IPS-20b (cell line): ENCODE data around the gene IGF2BP3.
A peak's percentile ranks its signal among the peaks of the same experiment; 100 is the strongest.
"Not testable (repeated sequence)": the region's sequence is repeated elsewhere in the genome, so short reads cannot be mapped to it uniquely, and the experiment has no call there.

Experiments
- H3K27ac ChIP-seq: one replicate; pipeline ENCODE4 v1.5.1; 2013; ENCODE audit warnings: low read length
- H3K27me3 ChIP-seq: 2 replicates; pipeline ENCODE4 v1.6.1; 2013; ENCODE audit warnings: mild to moderate bottlenecking, low read length, inconsistent platforms; ENCODE audit not compliant: insufficient read depth
- H3K36me3 ChIP-seq: 2 replicates; pipeline ENCODE4 v1.6.1; 2013; ENCODE audit warnings: low read depth, mild to moderate bottlenecking, inconsistent platforms, low read length, moderate library complexity; ENCODE audit not compliant: insufficient read depth
- H3K4me1 ChIP-seq: 2 replicates; pipeline ENCODE4 v1.6.1; 2013; ENCODE audit warnings: mild to moderate bottlenecking, control low read depth, inconsistent platforms, low read length, moderate library complexity; ENCODE audit not compliant: insufficient read depth
- H3K4me3 ChIP-seq: 2 replicates; pipeline ENCODE4 v1.5.1; 2013; ENCODE audit warnings: mild to moderate bottlenecking, low read length, inconsistent platforms
- H3K9ac ChIP-seq: 2 replicates; pipeline ENCODE4 v1.6.1; 2013; ENCODE audit warnings: low read depth, mild to moderate bottlenecking, inconsistent platforms, low read length, moderate library complexity
- H3K9me3 ChIP-seq: 2 replicates; pipeline ENCODE4 v1.6.1; 2013; ENCODE audit warnings: mild to moderate bottlenecking, low read depth, low read length, inconsistent platforms; ENCODE audit not compliant: insufficient read depth

The IGF2BP3 gene

DNA sequence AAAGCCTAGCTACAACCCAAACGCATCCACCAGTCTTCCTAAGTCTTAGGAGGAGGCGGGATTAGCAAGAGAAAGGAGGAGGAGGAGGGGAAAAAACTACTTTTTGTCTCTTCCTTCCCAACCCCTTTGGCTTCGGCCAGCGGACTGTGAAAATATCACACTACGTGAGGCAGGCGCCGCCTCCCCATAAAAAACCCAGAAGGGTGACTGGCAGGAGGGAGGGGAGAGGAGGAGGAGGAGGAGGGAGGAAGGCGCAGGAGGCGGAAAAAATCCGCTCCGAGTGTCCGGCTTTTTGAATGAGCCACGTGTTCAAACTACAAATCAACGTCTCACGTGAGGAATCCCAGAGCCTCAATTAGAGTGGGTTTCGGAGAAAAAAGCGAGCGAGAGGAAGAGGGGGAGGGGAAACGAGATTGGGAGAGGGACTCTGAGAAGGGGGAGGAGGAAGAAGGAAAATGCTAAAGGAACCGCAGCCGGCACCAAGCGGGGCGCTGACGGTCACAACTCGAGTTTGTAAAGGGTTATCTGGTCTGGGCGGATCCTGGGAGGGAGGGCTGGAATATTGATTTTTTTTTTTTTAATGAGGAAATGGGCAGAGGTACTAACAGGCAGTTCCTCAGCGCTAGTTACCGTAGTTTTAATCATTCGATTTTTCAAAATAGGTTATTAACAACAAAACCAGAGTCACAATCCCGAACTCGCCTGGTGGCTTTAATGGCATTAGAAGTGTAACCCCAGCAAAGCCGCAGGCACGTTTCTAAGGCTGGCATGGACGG, at the start of gene IGF2BP3:
Gene IGF2BP3, minus strand, starts transcription at position 162 of the 776 bp plus-strand sequence. CDS start 381 bp downstream, outside the sequence.
- Histone ChIP-seq H3K27ac (peak within 1 kb of the TSS; percentile 85), H3K27me3 (no peaks in the 10 kb centered on the region), H3K9ac (peak within 1 kb of the TSS; percentile 95), H3K4me1 (peaks cover 7% of the 10 kb centered on the region; the same call in 1 of the 2 replicates), H3K36me3 (peaks cover 11% of the 10 kb centered on the region; the same call in 1 of the 2 replicates), H3K9me3 (no peaks in the 10 kb centered on the region), H3K4me3 (peak within 1 kb of the TSS; percentile 81)

GRCh38 chr7:23514755-23515154, 44.5 kb upstream of the IGF2BP3 start:
- Histone ChIP-seq H3K27me3 (no peaks in the 10 kb centered on the region), H3K9me3 (no peaks in the 10 kb centered on the region), H3K9ac (no peak overlapping the region), H3K36me3 (peaks cover 97% of the 10 kb centered on the region), H3K27ac (no peak overlapping the region), H3K4me1 (no peaks in the 10 kb centered on the region), H3K4me3 (no peak overlapping the region)

GRCh38 chr7:23513746-23514145, 43.5 kb upstream of the IGF2BP3 start:
- not testable (repeated sequence) for H3K9ac ChIP-seq, H3K4me1 ChIP-seq, H3K4me3 ChIP-seq, H3K27me3 ChIP-seq, H3K27ac ChIP-seq, H3K9me3 ChIP-seq
- H3K36me3 ChIP-seq = peaks cover 97% of the 10 kb centered on the region

DNA sequence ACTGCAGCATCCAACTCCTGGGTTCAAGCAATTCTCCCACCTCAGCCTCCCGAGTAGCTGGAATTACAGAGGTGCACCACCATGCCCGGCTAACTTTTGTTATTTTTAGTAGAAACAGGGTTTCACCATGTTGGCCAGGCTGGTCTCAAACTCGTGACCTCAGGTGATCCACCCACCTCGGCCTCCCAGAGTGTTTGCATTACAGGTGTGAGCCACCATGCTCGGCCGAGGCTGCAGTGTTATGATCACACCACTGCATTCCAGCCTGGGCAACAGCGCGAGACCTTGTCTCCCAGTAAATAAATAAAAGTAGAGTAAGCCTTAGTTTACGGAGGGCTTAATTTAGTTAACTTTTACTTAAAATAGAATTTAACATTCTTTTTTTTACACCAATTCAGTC, 23.7 kb upstream of the IGF2BP3 start:
- Histone ChIP-seq H3K4me3 (no peak overlapping the region), H3K9ac (no peak overlapping the region), H3K36me3 (no peaks in the 10 kb centered on the region), H3K27ac (no peak overlapping the region), H3K27me3 (no peaks in the 10 kb centered on the region), H3K9me3 (no peaks in the 10 kb centered on the region), H3K4me1 (no peaks in the 10 kb centered on the region)

DNA sequence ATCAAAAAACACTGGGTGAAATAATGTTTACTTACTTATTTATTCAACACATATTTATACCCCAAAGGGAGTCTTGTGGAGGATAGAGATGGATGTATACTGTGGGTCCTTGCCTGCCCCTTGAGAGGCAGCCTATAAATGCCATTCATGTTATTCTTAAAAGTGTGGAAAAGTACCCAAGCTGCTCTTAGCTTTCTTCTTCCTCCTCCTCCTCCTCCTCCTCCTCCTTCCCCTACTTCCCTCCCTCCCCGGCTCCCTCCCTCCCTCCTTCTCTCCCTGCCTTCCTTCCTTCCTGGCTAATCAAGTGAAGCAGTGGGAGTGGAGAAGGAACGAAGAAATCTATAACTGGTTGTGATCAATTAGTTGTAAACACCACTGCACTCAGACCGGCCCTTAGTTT, 21.2 kb upstream of the IGF2BP3 start:
- no peaks in the 10 kb centered on the region for H3K9me3 ChIP-seq
- H3K27me3 ChIP-seq = no peaks in the 10 kb centered on the region
- H3K9ac ChIP-seq = no peak overlapping the region
- no peaks in the 10 kb centered on the region for H3K4me1 ChIP-seq
- H3K4me3 ChIP-seq = peak overlapping the region; percentile 63; the same call in 1 of the 2 replicates
- no peaks in the 10 kb centered on the region for H3K36me3 ChIP-seq
- no peak overlapping the region for H3K27ac ChIP-seq

- Histone ChIP-seq H3K36me3 (no peaks in the 10 kb centered on the region), H3K9ac (peak overlapping the region; percentile 42; the same call in 1 of the 2 replicates)
Observed at GRCh38 chr7:23490357-23491135, 20.3 kb upstream of the IGF2BP3 start.

DNA sequence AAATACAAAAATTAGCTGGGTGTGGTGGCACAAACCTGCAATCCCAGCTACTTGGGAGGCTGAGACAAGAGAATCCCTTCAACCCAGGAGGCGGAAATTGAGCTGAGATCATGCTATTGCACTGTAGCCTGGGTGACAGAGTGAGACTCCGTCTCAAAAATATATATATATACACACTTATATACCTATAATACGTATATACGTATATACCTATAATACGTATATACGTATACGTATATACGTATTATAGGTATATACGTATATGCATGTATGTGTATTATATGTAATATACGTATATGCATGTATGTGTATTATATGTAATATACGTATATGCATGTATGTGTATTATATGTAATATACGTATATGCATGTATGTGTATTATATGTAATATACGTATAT, 18.4 kb upstream of the IGF2BP3 start:
- H3K27ac ChIP-seq, H3K9ac ChIP-seq, H3K27me3 ChIP-seq, H3K36me3 ChIP-seq, H3K4me1 ChIP-seq, H3K9me3 ChIP-seq, H3K4me3 ChIP-seq: not testable (repeated sequence)

More at GRCh38 chr7:23490357-23491135, 20.3 kb upstream of the IGF2BP3 start:
- H3K27ac ChIP-seq = no peak overlapping the region
- peaks cover 7% of the 10 kb centered on the region; the same call in 1 of the 2 replicates for H3K4me1 ChIP-seq
- peak overlapping the region; percentile 63; the same call in 1 of the 2 replicates for H3K4me3 ChIP-seq
- no peaks in the 10 kb centered on the region for H3K27me3 ChIP-seq
- no peaks in the 10 kb centered on the region for H3K9me3 ChIP-seq

DNA sequence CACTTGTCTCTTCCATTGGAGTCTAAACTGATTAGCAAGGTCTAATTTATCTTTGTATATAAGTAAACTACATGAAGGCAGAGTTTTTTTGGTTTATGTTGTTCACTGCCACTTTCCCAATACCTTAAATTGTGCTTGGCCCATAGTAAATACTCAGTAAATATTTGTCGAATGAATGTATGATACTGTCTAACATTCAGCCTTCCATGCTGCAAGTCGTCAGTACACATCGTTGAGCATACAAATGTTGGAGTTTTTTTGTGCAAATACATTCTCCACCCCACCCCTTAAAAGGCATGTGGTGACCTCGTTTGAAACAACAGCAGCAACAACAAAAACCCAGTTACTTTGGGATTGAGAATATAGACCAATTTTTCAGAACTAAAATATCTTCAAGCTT, 17.4 kb upstream of the IGF2BP3 start:
- no peak overlapping the region for H3K4me3 ChIP-seq
- H3K9me3 ChIP-seq = no peaks in the 10 kb centered on the region
- peaks cover 7% of the 10 kb centered on the region; the same call in 1 of the 2 replicates for H3K4me1 ChIP-seq
- H3K9ac ChIP-seq = no peak overlapping the region
- no peaks in the 10 kb centered on the region for H3K27me3 ChIP-seq
- no peak overlapping the region for H3K27ac ChIP-seq
- H3K36me3 ChIP-seq = no peaks in the 10 kb centered on the region

GRCh38 chr7:23486002-23486773, 15.9 kb upstream of the IGF2BP3 start:
- no peaks in the 10 kb centered on the region for H3K36me3 ChIP-seq
- no peaks in the 10 kb centered on the region for H3K9me3 ChIP-seq
- H3K27ac ChIP-seq = no peak overlapping the region
- no peak overlapping the region for H3K4me3 ChIP-seq
- peaks cover 7% of the 10 kb centered on the region; the same call in 1 of the 2 replicates for H3K4me1 ChIP-seq
- H3K9ac ChIP-seq = peak overlapping the region; percentile 6; the same call in 1 of the 2 replicates
- no peaks in the 10 kb centered on the region for H3K27me3 ChIP-seq

- Histone ChIP-seq H3K9me3 (no peaks in the 10 kb centered on the region), H3K36me3 (no peaks in the 10 kb centered on the region), H3K4me3 (no peak overlapping the region), H3K27ac (no peak overlapping the region), H3K4me1 (peaks cover 9% of the 10 kb centered on the region; the same call in 1 of the 2 replicates), H3K9ac (no peak overlapping the region), H3K27me3 (no peaks in the 10 kb centered on the region)
Observed at GRCh38 chr7:23482686-23483085, 12.4 kb upstream of the IGF2BP3 start.
